Gastrocnemius medialis (tissue), 4 donors: ENCODE results near the gene ZNF580.

ENCODE experiments used
- CTCF ChIP-seq, 5 experiments: fragments of 450-650 bp in 3 of 5; fragments of 200-600 bp in 2 of 5; sonication (generic) in 2 of 5; IDR thresholded peaks in 4 of 5; conservative IDR thresholded peaks in 1 of 5; 1 replicate in 4 of 5; 2 replicates in 1 of 5; pipeline ENCODE4 v1.5.1; 2016 to 2019; ENCODE audit warnings: antibody characterized with exemption in 5 of 5, mild to moderate bottlenecking in 3 of 5, moderate library complexity in 3 of 5
- POLR2A ChIP-seq, 2 donors: fragments of 450-650 bp; IDR thresholded peaks; one replicate each; pipeline ENCODE4 v1.6.1; 2017; ENCODE audit warnings: antibody characterized with exemption in 2 of 2, mild to moderate bottlenecking in 2 of 2, moderate library complexity in 2 of 2

GRCh38 chr19:55640577-55641425 lies at the start of gene ZNF580:
- peak in 1 of 2 donors; percentile 39 for TF ChIP-seq POLR2A (IDR thresholded peaks at IDR 0.05)
- TF ChIP-seq CTCF (IDR thresholded peaks at IDR 0.05 in 4 of 5, conservative IDR thresholded peaks at IDR 0.05 in 1 of 5) = no peak
